ENCODE measurements around the gene THAP4.

- TF ChIP-seq CTCF (IDR thresholded peaks at IDR 0.05; ENCODE audit: insufficient read depth, low read length, poor library complexity, severe bottlenecking) (no peak), EZH2phosphoT487 (conservative IDR thresholded peaks at IDR 0.05; ENCODE audit: low read length) (no peak)
Measured at GRCh38 chr2:241675885-241676284, 38.9 kb upstream of the THAP4 start.

Measured in SU-DHL-6 (cell line).